ENCODE results near the gene TTC39C. TPM values are rescaled to one million over a fixed set of nuclear protein-coding genes. Genes with fewer than 3 reads are reported as not detected.

Gene TTC39C
- total and polyA plus RNA-seq, 2 of the 8 experiments (the other 6 are each of a cell fraction or from before 2014, with no cell fraction given) = 8.1 to 79.1 TPM

- no peak for TF ChIP-seq BCL11A (IDR thresholded peaks at IDR 0.05; ENCODE audit: low read depth in 2 of 2, low read length in 2 of 2)
- no peak for TF ChIP-seq SP4 (IDR thresholded peaks at IDR 0.05; ENCODE audit: low read length)
- no peak for TF ChIP-seq POLR2AphosphoS5 (IDR thresholded peaks at IDR 0.05; ENCODE audit: low read depth, low read length)
- no peak for TF ChIP-seq GTF2F1 (IDR thresholded peaks at IDR 0.05; ENCODE audit: borderline replicate concordance, low read depth, low read length)
- TF ChIP-seq RNF2 (IDR thresholded peaks at IDR 0.05; ENCODE audit: borderline replicate concordance, low read depth, low read length, missing control alignments, poor library complexity, severe bottlenecking) = no peak
- TF ChIP-seq PHF8 (conservative IDR thresholded peaks at IDR 0.05; ENCODE audit: low read depth, low read length) = no peak
- TF ChIP-seq SP1 (IDR thresholded peaks at IDR 0.05; ENCODE audit: low read depth, low read length) = no peak
- TF ChIP-seq MAFK (IDR thresholded peaks at IDR 0.05; ENCODE audit: low read depth, low read length) = no peak
- TF ChIP-seq, protein P1, sequence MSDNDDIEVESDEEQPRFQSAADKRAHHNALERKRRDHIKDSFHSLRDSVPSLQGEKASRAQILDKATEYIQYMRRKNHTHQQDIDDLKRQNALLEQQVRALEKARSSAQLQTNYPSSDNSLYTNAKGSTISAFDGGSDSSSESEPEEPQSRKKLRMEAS (IDR thresholded peaks at IDR 0.05) = no peak
- no peak for TF ChIP-seq SIN3A (conservative IDR thresholded peaks at IDR 0.05 in 1 of 2, IDR thresholded peaks at IDR 0.05 in 1 of 2; ENCODE audit: low read depth in 1 of 2, low read length in 2 of 2)
- no peak for TF ChIP-seq BRCA1 (IDR thresholded peaks at IDR 0.05; ENCODE audit: low read depth, low read length)
- no peak for TF ChIP-seq RBBP5 (IDR thresholded peaks at IDR 0.05; ENCODE audit: borderline replicate concordance, low read depth, low read length)
- TF ChIP-seq TAF7 (optimal IDR thresholded peaks at IDR 0.05; ENCODE audit: borderline replicate concordance, low read depth, low read length) = no peak
- no peak for TF ChIP-seq RFX5 (IDR thresholded peaks at IDR 0.05; ENCODE audit: borderline replicate concordance, low read depth, low read length)
Measured at GRCh38 chr18:24177499-24178133, 163.1 kb downstream of the TTC39C start (continued).

All from H1 (cell line).